22Rv1 (cell line): Measurements from ENCODE around the gene SNAP47.

Experiments used
- H3K27ac ChIP-seq: fragments of 450-650 bp; 2 replicates; pipeline ENCODE4 v1.5.1; 2017
- CTCF ChIP-seq: fragments of 450-650 bp; IDR thresholded peaks from 2 replicates; pipeline ENCODE4 v1.5.1; 2017; ENCODE audit warnings: mild to moderate bottlenecking
- ZFX ChIP-seq: fragments of 450-650 bp; IDR thresholded peaks from 2 replicates; pipeline ENCODE4 v1.6.1; 2017; ENCODE audit warnings: antibody characterized with exemption, borderline replicate concordance

Gene SNAP47

DNA sequence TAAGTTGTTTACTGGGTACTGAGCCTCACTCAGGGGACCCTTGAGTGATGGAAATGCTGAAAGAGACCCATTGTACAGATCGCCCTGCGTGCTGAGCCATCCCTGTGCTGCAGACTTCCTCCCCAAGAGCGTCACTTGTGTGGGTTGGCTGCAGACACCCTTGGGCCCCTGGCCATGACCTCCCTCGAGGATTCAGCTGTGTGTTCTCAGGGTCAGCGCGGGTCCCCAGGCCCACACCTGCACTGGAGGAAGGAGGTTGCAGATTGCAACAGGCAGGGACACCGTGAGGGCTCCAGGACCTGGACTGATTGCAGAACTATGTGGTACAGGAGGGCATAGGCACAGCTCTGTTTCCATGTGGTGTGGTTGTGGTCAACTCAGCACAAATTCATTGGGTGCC lies 4.4 kb downstream of the SNAP47 start:
- no peak for TF ChIP-seq ZFX
- TF ChIP-seq CTCF: no peak
- H3K27ac ChIP-seq: no peak overlapping the region

- TF ChIP-seq CTCF (no peak), ZFX (no peak)
- no peak overlapping the region for H3K27ac ChIP-seq
Measured at GRCh38 chr1:227740401-227740960, 5.2 kb downstream of the SNAP47 start.

GRCh38 chr1:227741166-227741870 lies 6.1 kb downstream of the SNAP47 start:
- no peak overlapping the region for H3K27ac ChIP-seq
- TF ChIP-seq ZFX: no peak

GRCh38 chr1:227742738-227743715 lies 7.8 kb downstream of the SNAP47 start:
- TF ChIP-seq ZFX (no peak), CTCF (no peak)
- no peak overlapping the region for H3K27ac ChIP-seq

DNA sequence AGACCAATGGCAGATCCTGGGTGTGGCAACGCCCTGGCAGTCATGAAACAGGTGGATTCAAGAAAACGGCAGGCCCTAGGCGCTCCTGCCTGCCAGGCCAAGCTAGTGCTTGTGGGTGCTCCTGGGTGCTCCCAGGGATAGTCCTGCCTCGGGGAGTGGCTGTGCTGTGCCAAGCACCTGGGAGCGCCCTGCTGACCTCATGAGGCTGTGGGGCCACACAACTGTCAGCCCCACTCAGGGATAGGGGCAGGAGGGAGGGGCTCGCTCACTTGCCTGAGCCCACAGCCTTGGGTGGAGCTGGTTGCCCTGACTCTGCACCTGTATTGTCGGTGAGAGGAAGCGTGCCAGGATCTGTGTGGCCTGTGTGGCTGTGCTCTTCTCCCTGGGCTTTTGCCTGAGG lies 9.4 kb downstream of the SNAP47 start:
- TF ChIP-seq ZFX: no peak
- no peak for TF ChIP-seq CTCF
- peak overlapping the region; percentile 42 for H3K27ac ChIP-seq

DNA sequence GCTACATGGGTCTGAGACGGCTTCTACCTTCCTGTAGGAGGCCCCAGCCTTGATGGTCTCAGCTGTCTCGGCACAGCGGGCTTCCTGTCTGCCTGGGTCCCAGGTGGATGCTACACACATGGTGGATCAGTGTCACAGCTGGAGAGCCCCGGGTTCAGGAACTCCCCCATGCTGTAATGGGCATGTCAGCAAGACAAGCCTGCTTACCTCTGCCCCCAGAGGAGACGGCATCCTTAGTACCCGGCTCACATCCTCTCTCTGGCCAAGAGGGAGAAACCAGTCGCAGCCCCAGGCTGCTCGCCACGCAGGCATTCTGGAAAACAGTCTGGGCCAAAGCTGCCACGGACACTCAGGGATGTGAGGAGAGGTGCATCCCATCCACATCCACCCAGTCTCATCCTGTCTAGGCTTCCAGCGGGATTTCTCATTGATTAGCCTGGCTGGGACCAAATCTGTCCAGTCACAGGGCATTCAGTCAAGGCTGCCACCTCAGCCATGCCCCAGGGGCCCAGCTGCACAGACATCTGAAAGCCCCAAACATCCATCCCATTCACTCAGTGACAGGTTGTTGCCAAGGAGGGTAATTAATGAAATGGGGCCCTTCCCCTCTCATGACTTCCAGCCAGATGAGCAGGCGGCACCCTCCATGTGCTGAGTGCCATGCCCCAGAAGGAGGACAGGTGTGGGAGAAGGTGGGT lies 10.5 kb downstream of the SNAP47 start:
- peak overlapping the region; percentile 42; the same call in 1 of the 2 replicates for H3K27ac ChIP-seq
- TF ChIP-seq ZFX: no peak

- no peak overlapping the region for H3K27ac ChIP-seq
- TF ChIP-seq ZFX: no peak
- TF ChIP-seq CTCF: no peak
Measured at GRCh38 chr1:227746676-227747075, 11.4 kb downstream of the SNAP47 start.
